ENCODE results near the gene NCS1.

NCS1 gene

DNA sequence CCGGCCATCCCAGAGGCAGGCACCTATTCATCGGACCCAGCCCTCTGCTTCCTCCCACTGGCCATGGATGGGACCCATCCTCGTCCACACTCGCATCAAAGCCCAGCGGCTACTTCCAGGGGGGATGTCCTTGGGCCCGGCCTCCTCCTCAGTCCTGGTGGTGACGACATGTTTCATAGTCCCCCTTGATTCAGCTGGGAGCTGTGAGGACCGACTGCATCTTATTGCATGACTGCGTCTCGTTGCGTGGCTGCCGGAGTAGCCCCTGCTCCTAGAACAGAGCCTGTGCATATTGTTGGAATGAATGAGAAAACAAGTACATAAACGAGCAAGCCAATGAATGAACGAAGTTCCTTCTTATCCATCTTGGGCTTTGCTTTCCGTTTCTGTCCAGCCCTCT lies 12.8 kb downstream of the NCS1 start:
- TF ChIP-seq, protein P1, sequence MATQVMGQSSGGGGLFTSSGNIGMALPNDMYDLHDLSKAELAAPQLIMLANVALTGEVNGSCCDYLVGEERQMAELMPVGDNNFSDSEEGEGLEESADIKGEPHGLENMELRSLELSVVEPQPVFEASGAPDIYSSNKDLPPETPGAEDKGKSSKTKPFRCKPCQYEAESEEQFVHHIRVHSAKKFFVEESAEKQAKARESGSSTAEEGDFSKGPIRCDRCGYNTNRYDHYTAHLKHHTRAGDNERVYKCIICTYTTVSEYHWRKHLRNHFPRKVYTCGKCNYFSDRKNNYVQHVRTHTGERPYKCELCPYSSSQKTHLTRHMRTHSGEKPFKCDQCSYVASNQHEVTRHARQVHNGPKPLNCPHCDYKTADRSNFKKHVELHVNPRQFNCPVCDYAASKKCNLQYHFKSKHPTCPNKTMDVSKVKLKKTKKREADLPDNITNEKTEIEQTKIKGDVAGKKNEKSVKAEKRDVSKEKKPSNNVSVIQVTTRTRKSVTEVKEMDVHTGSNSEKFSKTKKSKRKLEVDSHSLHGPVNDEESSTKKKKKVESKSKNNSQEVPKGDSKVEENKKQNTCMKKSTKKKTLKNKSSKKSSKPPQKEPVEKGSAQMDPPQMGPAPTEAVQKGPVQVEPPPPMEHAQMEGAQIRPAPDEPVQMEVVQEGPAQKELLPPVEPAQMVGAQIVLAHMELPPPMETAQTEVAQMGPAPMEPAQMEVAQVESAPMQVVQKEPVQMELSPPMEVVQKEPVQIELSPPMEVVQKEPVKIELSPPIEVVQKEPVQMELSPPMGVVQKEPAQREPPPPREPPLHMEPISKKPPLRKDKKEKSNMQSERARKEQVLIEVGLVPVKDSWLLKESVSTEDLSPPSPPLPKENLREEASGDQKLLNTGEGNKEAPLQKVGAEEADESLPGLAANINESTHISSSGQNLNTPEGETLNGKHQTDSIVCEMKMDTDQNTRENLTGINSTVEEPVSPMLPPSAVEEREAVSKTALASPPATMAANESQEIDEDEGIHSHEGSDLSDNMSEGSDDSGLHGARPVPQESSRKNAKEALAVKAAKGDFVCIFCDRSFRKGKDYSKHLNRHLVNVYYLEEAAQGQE (IDR thresholded peaks at IDR 0.05; ENCODE audit: insufficient read depth in 1 of 2, low read depth in 2 of 2, low read length in 2 of 2), result no peak
- TF ChIP-seq FOXP2 (optimal IDR thresholded peaks at IDR 0.05; ENCODE audit: borderline replicate concordance, extremely low read depth, extremely low read length, insufficient read depth) (no peak), POLR2AphosphoS5 (IDR thresholded peaks at IDR 0.05; ENCODE audit: low read depth, low read length) (no peak), TAF1 (IDR thresholded peaks at IDR 0.05; ENCODE audit: borderline replicate concordance, insufficient read depth, low read length) (no peak), SIN3A (IDR thresholded peaks at IDR 0.05; ENCODE audit: borderline replicate concordance, insufficient read depth, low read length) (no peak)

DNA sequence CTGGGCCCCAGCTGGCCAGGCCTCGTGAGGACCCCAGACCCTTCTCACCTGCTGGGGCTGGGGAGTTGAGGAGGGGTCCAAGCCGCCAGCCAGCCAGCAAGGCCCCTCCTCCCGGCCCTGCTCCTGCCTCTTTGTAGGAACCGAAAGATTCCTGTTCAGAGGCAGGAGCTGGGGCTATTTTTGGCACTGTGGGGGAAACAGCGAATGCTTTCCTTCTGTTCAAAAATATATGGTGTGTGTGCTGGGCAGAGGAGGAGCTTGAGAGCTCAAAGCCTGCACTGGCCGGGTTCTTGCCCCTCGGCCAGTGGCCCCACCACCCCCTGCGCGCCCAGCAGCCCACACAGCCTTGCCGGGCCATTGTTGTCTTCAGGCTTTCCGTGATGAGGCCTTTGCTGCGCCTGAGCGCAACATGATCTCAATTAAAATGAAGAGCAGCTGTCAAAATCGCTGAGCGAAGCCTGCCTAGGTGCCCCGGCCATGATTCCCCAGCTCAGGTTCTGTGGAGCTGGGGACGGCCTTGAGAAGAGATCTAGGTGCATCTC lies 13.4 kb downstream of the NCS1 start:
- TF ChIP-seq, protein P1 (IDR thresholded peaks at IDR 0.05; ENCODE audit: insufficient read depth in 1 of 2, low read depth in 2 of 2, low read length in 2 of 2), result no peak
- TF ChIP-seq FOXP2 (optimal IDR thresholded peaks at IDR 0.05; ENCODE audit: borderline replicate concordance, extremely low read depth, extremely low read length, insufficient read depth), result no peak
- no peak for TF ChIP-seq POLR2AphosphoS5 (IDR thresholded peaks at IDR 0.05; ENCODE audit: low read depth, low read length)
- TF ChIP-seq SIN3A (IDR thresholded peaks at IDR 0.05; ENCODE audit: borderline replicate concordance, insufficient read depth, low read length), result no peak
- TF ChIP-seq TAF1 (IDR thresholded peaks at IDR 0.05; ENCODE audit: borderline replicate concordance, insufficient read depth, low read length), result no peak

DNA sequence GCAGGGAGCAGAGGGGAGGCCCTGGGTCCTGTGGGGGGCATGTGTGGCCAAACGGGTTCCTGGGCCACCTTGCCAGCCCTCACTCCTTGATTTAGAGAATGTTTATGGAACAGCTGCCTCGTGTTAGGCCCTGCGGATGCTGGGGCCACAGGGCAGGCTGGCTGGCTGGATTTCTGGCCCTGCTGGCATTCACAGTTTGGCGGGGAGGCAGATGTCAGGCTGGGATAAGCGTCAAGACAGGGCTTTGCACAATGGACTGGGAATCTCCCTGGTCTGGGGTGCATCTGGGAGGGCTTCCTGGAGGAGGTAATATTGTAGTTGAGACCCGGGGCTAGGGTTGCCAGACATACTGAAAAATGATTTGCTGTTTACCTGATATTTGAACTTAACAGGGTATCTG lies 13.8 kb downstream of the NCS1 start:
- no peak for TF ChIP-seq FOXP2 (optimal IDR thresholded peaks at IDR 0.05; ENCODE audit: borderline replicate concordance, extremely low read depth, extremely low read length, insufficient read depth)
- TF ChIP-seq, protein P1 (IDR thresholded peaks at IDR 0.05; ENCODE audit: insufficient read depth in 1 of 2, low read depth in 2 of 2, low read length in 2 of 2), result no peak
- no peak for TF ChIP-seq SIN3A (IDR thresholded peaks at IDR 0.05; ENCODE audit: borderline replicate concordance, insufficient read depth, low read length)
- TF ChIP-seq TAF1 (IDR thresholded peaks at IDR 0.05; ENCODE audit: borderline replicate concordance, insufficient read depth, low read length), result no peak
- no peak for TF ChIP-seq POLR2AphosphoS5 (IDR thresholded peaks at IDR 0.05; ENCODE audit: low read depth, low read length)

DNA sequence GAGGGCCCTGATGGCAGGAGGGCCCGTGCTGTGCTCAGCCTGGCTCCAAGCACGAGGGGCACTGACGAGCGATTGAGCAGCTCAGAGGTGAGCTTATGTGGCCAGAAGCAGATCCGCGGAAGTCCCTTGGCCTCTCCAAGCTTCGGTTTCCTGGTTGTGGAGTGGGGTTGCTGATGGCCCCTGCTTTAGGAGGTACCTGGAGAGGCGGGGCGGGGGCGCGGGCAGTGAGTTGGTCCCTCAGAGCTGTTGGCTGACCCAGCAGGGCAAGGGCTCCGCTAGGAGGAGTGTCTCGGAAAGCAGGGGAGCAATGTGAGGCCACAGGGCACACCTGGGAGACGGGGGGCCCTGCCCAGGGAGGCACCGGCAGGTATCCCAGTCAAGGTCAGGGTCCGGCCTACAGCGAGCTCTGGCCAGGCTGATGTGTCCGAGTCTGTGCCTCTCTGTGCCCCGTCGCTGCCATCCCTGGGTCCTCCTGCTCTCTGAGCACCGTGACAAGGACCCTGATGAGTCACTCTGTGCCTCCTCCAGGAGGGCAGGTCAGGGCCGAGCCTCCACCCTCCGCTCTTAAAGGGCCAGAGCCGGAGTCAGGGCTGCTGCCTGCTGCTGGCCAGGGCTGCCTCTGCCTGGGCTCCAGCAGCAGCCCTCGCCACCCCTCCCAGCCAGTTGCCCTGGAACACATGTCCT lies 14.8 kb downstream of the NCS1 start:
- TF ChIP-seq, protein P1 (IDR thresholded peaks at IDR 0.05; ENCODE audit: insufficient read depth in 1 of 2, low read depth in 2 of 2, low read length in 2 of 2), result no peak
- TF ChIP-seq FOXP2 (optimal IDR thresholded peaks at IDR 0.05; ENCODE audit: borderline replicate concordance, extremely low read depth, extremely low read length, insufficient read depth), result no peak

DNA sequence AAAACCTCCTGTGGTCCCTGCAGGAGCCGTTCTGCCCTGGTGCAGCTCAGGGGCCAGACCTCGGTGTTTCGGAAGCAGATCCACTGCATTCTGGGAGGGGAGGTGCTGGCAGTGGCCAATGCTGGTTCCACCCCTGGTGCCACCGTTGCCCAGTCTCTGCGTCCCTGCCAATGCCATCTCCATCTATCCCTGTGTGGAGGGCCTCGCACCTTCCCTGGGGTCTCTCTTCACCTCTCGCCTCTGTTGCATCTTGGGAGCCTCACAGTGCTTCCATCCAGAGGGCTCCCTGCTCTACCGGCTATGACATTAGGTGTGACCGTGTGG lies 15.3 kb downstream of the NCS1 start:
- TF ChIP-seq SIN3A (IDR thresholded peaks at IDR 0.05; ENCODE audit: borderline replicate concordance, insufficient read depth, low read length), result no peak
- no peak for TF ChIP-seq TAF1 (IDR thresholded peaks at IDR 0.05; ENCODE audit: borderline replicate concordance, insufficient read depth, low read length)
- TF ChIP-seq FOXP2 (optimal IDR thresholded peaks at IDR 0.05; ENCODE audit: borderline replicate concordance, extremely low read depth, extremely low read length, insufficient read depth), result no peak
- TF ChIP-seq, protein P1 (IDR thresholded peaks at IDR 0.05; ENCODE audit: insufficient read depth in 1 of 2, low read depth in 2 of 2, low read length in 2 of 2), result no peak
- TF ChIP-seq POLR2AphosphoS5 (IDR thresholded peaks at IDR 0.05; ENCODE audit: low read depth, low read length), result no peak
